Smooth muscle cell of the brain vasculature (primary cell): Measurements from ENCODE around the gene CENPA.
"Not testable (repeated sequence)": the region's sequence is repeated elsewhere in the genome, so short reads cannot be mapped to it uniquely, and the experiment has no call there.

Experiments
- DNase-seq: peaks from one replicate; pipeline ENCODE4 v3.0.0-alpha.2; 2012; ENCODE audit warnings: low read depth, low spot score

CENPA gene

DNA sequence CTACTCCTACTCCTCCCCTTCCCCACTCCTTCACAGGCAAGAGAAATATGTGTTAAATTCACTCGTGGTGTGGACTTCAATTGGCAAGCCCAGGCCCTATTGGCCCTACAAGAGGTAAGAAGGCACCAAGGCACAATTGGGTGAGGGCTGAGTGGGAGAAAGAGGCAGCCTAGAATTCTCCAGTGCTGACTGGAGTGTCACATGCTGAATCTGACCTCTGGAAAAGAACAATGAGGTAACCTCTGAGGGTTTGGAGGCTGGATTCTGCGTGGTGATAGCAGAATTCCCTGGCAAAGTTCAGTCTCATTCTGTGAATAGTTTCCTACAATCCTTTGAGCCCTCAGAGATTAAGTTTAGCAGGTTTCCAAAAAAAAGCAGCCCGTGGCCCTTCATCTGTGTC, 6.9 kb downstream of the CENPA start:
- no peak for DNase-seq

DNA sequence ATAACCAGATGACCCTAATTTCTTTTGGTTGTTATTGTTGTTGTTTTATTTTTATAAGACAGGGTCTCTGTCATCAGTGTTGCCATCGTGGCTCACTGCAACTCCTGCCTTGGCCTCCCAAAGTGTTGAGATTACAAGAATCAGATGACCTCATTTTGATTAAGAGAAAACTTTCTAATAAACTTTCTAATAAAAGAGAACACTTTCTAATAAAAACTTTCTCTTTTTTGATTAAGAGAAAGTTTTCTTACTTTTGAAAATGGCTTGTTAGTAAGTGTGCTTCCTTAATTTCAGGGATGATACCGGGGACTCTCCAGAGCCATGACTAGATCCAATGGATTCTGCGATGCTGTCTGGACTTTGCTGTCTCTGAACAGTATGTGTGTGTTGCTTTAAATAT, 7.7 kb downstream of the CENPA start:
- DNase-seq, result no peak

DNA sequence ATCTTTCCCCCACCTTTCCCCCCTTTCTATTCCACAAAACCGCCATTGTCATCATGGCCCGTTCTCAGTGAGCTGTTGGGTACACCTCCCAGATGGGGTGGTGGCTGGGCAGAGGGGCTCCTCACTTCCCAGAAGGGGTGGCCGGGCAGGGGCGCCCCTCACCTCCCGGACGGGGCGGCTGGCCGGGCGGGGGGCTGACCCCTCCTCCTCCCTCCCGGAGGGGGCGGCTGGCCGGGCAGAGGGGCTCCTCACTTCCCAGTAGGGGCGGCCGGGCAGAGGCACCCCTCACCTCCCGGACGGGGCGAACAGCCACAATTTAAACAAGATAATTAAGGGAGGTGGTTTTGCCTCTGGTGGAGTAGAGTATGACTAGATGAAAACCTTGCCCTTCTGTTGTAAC, 9.3 kb downstream of the CENPA start:
- not testable (repeated sequence) for DNase-seq

DNA sequence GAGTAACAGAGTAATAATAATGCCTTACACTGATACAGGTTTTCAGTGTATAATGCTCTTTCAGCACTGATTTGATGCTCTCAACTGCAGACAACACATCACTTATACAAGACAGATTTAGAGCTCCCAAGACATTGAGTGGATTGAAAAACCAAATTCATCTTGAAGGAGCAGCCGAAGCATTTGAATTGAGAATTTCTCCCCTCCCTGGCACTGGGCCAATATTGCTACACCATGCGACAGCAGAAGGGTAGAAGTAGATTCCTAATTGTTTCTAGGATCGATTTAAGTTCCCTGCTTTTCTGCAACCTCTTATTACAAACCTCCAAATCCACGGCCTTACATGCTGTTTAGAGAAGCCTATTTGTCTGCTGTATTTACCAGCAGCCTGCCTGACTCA, 15.5 kb downstream of the CENPA start:
- no peak for DNase-seq

DNA sequence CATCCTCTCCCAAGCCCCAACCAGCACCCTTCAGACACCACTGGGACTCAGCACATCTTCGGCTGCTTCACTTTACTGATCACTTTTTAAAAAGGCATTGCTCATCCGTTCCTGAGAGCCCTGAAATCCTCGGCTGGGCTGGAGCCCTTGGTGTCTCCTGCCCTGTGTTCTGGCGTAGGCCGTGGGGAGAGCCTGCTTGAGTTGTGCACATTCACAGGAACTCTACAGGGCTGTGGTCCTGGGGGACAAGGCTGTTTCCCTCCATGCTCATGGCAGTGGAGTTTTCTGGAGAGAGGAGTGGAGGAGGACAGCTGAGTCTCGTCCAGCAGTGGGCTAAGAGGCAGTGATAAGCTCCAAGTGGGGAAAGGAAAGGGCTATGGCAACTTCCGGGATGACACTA, 15.9 kb downstream of the CENPA start:
- no peak for DNase-seq

DNA sequence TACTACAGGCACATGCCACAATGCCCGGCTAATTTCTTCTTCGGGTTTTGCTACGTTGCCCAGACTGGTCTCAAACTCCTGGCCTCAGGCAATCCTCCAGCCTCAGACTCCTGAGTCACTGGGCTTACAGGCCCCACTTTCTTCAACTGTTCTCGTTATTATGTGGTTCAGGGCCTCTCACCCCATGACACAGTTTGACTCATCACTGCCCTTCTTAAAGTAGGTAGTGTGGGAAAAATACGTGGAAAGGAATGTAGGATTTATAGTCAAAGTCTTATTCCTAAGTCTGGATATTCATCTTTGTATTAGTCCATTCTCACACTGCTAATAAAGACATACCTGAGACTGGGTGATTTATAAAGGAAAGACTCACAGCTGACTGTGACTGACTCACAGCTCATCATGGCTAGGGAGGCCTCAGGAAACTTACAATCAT, 19.4 kb downstream of the CENPA start:
- no peak for DNase-seq

DNA sequence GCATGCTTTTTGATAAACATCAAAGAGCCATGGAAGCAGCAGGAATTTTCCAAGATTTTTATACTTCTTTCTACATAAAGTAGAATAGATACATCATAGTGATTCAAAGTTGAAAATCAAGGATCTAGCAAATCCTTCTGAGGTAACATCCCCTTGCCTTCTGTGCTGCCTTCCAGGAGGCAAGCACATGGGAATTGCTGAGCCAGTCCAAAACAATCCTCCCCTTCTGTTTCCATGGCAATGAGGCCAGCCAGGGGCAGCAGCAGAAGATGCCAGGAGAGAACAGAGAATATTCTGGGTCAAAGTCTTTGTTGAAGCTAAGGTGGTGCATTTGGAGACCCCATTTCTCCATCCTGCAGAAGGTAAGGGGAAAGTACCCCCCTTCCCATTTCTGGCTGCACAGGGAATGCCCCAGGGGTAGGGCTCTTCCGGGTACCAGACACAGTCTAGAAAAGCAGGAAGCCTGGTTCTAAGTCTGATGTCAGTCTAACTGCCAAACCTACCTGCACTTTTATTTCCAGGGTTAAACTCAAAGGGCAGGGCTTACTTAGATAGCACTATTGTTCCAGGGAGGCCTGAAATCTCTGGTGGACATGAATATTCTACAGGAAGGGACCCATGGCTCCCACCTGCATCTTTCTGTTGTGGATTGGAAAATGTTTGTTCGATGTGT, 22.1 kb downstream of the CENPA start:
- peak; percentile 4 for DNase-seq

DNA sequence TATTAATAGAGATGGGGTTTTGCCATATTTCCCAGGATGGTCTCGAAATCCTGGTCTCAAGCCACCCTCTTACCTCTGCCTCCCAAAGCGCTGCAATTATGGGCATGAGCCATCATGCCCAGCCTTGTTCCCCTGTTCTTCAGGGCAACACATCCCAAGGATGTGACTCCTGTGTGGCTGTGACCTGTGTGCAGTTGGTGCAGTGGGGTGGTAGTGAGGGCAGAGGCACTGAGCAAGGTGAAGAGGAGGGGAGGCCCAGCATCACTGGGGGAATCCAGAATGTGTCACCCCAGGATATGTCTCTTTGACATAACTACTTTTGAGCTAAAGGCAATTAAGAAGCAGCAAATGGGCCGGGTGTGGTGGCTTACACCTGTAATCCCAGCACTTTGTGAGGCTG, 23.4 kb downstream of the CENPA start:
- DNase-seq, result no peak

DNA sequence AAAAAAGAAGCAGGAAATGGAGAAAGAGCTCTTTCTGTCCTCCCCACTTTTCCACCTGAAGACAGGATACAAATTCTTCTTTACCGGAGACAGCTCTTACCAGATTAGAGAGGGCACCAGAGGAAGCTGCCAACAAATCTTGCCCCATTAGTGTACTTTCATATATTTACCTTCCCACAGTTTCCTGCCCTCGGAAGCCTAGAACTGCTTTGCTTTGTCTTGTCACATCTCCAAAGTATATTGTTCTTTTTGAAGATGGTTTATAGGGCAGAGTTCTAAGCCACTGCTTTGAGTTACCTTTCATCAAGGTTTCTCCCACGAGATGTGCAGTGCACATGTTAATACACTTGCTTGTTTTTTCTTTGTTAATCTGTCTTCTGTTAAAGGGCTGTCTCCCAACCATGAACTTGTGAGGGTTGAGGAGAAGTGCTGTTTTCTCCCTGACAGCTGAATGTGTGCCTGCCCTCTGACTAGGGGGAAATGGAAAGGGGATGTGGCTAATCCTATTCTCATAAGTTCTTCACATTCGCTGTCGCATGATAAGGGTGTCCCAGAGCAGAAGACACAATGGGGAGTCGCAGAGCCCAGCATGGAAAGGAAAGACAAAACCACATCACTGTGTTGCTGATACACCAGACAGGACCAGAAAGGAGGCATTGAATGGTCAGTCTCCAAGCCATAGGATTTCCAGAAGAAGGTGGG, 24.2 kb downstream of the CENPA start:
- DNase-seq, result no peak

DNA sequence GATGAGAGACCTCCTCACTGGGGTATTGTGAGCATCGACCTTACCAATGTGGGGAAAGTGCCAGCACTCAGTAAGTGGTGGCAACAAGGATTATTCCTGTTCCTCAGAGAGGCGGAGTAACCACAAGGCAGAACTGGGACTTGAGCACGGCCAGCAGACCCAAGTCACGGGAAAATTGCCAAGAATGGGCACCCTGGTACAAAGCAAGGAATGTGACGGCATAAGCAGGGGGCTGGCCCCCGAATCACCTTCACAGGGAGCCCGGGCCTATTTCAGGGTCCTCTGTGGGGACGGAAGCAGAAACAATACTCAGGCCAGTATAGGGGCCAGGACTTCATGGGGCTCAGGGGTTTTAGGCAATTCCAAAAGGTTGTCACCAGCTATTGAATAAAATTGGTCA, 25.4 kb downstream of the CENPA start:
- DNase-seq, result no peak

DNA sequence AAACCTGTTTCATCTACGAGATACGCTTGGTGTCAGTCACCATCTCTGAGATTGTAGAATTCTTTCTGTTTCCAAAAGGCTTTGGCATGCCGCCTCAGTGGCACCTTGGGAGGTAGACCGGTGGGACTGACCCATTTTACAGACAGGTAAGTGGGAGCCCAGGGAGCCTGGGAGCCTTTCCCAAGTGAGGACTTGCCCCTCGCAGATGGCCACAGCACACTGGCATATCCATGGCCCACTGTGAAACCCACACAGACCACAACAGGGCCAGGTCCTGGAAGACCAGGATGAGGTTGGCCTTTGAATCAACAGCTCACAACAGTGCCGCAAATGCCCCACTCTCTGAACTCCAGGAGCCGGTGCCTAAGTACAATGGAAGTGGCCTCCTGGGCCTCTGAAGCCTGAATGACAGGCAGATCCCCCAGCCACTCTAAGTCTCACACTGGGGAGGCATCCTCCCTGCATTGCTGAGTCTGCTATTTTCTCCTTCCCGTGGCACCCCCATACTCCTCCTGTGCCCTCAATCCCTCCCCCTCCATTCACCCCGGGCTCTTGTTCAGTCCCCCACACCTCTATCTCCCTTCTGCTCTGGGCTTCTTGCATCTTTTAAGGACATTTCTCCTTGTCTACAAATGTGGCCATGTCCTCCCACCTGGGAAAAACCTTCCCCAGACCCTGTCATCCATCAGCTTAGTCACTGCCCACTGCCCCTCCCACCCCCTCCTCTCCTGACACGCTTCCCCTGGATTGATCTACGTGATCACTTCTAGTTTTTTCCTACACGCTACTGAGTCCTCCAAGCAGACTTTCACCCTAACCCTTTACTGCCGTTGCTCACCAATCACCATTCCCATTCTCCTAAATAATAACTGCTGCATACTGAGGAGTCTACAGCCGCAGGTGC, 26.2 kb downstream of the CENPA start:
- no peak for DNase-seq

DNA sequence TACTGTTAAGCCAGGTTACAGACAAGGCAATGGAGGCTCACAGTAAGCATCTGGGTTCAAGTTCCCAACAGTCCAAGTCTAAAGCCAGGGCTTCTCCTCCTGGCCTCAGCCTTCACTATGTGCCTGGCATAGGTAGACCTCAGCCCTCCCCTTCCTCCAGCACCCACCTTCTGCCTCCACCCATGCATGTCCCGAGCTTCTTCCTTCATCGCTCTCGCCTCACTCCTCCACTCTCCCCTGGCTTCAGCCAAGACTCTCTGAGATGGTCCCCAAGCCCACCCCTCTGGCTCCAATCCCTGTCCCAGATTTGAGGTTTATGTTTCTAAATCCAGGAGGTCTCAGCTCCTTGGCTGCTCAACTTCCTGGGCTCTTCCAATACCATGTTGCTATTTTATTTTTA, 26.9 kb downstream of the CENPA start:
- DNase-seq, result no peak

DNA sequence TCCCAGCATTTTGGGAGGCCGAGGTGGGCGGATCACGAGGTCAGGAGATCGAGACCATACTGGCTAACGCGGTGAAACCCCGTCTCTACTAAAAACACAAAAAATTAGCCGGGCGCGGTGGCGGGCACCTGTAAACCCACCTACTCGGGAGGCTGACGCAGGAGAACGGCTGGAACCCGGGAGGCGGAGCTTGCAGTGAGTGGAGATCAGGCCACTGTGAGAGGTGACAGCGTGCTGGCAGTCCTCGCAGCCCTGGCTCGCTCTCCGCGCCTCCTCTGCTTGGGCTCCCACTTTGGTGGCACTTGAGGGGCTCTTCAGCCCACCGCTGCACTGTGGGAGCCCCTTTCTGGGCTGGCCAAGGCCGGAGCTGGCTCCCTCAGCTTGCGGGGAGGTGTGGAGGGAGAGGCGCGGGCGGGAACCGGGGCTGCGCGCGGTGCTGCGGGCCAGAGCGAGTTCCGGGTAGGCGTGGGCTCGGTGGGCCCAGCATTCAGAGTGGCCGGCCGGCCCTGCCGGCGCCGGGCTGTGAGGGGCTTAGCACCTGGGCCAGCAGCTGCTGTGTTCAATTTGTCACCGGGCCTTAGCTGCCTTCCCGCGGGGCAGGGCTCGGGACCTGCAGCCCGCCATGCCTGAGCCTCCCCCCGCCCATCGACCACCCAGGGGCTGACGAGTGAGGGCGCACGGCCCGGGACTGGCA, 28.4 kb downstream of the CENPA start:
- not testable (repeated sequence) for DNase-seq

DNA sequence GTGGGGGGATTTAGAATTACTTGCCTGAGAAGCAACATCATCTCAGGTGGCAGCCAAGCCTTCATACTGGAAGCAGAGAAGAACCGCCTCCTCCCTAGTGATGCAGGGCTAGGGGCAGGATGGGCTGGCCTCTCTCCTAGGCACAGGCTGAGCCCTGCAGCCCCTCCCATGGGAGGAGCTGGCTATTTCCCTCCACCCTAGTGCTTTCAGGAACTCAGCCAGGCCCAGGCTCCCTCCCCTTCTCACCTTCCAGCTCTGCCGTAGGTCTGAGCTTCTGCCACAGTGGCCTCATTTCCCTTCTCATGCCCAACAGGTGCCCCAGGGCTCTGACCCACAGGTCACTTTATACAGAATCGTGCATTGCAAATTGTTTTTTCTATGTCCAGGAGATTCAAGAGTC, 31.0 kb downstream of the CENPA start:
- DNase-seq, result no peak

DNA sequence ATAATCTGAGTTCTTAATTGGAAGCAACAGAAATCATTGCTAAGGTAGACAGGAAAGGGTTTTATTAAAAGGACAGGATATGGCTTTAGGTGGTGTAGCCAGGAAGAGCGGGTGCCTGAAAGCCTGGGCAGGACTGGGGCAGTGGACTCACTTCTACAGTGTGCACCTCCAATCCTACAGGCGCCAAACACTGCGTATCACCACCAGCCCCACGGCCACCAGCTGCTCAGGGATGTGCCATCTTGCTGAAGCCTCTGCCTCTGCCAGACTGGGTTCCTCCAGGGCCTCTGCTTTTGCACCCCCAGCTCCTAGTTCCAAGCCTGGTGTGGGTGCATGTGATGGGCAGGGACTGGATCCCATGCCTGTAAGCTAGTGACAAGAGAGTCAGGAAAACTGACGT, 32.4 kb downstream of the CENPA start:
- no peak for DNase-seq

DNA sequence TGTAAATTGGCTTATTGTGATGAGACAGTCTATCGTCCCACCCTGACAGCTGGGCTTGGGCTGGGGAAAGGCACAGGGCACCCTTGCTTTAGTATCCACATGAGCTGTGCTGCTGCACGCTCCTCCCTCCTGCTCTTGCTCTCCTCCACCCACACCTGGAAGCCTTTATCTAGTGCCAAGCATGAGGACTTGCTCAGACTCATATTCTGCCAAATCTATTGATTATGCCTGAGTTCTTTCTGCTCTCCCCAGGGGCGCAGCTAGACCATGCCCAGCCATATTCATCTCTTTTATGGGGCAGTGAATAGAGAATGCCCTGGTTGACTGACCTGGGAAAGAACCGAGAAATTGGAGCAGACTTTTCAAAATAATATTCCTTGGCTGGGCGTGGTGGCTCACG, 33.1 kb downstream of the CENPA start:
- DNase-seq, result no peak

DNA sequence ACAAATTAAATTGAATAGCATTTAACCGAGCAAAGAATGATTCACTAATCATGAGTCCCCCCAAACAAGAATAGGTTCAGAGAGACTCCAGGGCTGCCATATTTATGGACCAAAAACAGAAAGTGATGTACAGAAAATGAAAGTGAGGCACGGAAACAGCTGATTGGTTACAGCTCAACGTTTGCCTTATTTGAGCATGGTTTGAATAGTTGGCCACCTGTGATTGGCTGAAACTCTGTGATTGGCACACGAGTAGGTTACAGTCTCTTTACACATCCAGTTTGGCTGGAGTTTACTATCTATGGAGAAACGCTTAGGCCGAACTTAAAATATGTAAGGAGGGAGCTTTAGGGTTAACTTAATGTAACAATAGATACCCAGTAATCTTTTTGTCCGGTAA, 35.1 kb downstream of the CENPA start:
- no peak for DNase-seq

DNA sequence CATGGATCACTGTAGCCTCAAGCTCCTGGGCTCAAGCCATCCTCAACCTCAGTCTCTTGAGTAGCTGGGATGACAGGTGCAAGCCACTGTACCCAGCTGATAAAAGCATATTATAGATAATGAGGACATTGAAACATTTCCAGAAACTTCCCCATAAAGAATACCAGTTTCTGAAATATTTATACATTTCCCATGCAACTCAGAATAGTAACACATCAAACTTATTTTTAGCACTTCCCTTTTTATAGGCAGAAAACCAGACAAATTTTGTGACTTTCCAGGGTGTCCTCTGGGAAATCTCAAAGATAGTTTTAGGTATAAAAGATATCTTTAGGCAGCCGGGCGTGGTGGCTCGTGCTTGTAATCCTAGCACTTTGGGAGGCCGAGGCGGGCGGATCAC, 37.0 kb downstream of the CENPA start:
- DNase-seq, result no peak

DNA sequence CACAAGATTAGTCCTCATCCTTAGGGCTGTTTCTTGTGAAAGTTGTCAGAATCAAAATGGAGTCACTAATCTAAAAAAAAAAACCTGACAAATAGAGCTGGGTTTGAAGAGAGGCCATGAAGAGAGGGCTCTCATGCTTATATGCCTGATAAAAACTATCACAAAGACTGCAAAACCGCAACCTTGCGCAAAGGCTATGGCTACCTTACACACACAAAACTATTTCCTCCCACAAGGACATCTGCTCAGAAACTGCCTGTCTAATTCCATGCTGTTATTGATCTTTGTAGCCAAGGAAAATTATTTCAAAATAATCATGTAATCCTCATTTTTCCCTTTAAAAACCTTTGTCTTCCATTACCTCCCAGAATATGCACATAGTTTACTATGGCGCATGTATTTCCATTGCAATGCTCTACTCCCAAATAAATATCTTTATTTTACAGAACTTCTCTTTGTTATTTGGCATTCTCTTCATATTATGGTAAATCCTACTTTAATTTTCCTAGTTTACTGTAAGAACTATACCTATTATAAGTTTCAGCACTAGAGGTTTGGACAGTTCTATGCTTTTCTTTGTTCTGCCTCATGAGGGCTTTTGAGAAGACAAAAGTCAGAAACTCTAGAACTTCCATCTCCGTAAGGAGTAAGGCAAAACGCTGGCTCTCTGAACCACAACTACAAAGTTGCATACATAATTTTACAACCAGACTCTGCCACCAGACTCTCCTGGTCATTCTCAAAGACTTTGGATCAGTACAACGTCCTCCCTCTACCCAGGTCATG, 52.5 kb downstream of the CENPA start:
- no peak for DNase-seq

DNA sequence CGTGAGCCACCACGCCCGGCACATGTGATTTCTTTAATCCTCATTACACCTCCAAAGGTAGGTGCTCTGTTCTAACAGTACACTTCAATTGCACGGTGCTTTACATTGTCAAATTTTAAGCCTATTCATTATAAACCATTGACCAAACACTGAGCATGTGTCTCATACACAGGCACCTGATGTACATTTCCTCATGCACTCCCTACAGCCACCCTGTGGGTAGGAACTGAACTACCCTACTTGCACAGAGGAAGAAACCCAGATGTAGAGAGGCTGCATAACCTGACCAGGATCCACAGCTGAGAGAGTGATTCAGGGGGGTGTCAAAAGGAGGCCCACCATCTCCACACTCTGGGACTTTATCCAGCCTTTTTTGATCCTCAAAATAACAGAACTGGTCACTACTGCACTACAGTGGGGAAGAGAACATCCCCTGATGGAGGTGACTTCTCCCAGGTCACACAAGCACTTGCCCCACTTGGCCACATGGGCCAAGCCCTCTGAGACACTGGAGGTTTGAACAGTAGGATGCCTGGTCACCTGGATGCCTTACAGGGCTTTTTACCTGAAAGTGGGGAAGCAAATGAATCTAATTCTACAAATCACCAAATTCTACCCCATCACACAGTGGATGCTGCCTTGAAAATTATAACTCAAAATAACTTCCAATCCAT, 55.2 kb downstream of the CENPA start:
- no peak for DNase-seq

DNA sequence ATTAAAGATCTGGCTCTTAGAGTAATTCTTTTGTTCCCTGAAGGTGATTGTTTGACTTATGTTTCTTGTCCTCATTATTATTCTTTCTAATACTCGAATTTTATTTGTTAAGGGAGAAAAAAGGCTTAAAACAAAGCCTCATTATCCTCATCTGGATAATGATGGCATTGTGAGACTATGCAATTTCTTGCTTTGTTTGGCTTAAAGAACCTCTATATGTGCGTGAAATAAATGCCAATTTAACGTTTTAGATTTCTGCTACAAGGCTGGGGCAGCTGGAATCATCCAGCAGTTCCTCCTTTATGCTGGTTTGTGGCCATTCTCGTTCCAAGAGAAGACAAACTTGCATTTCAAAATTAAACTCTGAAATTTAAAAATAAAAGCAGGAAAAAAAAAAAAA, 57.2 kb downstream of the CENPA start:
- no peak for DNase-seq
